ENCODE measurements around the gene GREB1.

DNA sequence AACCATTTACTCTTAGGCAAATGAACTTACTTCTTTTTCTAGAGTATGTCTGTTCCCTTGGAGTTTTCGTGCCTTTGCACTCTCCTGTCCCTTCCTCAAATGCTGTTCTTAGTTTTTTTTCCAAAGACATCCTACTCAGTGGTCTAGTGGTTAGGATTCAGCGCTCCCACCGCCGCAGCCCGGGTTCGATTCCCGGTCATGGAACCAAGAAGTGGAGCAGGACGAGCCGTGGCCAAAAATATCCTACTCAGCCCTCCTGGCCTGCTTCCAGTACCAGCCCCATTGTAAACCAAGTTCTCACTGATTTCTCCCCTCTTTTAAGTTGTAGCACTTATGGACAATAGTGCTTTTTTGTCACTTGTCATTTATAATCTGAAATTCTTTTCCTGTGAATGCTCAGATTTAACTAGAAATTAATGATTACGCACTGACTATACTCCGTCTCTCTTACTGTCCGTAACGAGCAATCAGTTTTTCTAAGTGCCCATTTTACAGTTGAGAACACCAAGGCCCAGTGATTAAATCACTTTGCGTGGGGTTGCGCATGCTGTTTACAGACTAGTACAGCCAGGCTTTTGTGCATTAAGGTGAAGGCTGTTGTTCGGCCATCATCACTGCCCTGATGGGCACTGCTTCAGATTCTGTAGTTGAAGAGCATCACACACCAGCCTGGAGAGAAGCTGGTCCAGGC, 17.9 kb downstream of the GREB1 start:
- TF ChIP-seq, protein P1, sequence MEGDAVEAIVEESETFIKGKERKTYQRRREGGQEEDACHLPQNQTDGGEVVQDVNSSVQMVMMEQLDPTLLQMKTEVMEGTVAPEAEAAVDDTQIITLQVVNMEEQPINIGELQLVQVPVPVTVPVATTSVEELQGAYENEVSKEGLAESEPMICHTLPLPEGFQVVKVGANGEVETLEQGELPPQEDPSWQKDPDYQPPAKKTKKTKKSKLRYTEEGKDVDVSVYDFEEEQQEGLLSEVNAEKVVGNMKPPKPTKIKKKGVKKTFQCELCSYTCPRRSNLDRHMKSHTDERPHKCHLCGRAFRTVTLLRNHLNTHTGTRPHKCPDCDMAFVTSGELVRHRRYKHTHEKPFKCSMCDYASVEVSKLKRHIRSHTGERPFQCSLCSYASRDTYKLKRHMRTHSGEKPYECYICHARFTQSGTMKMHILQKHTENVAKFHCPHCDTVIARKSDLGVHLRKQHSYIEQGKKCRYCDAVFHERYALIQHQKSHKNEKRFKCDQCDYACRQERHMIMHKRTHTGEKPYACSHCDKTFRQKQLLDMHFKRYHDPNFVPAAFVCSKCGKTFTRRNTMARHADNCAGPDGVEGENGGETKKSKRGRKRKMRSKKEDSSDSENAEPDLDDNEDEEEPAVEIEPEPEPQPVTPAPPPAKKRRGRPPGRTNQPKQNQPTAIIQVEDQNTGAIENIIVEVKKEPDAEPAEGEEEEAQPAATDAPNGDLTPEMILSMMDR (conservative IDR thresholded peaks at IDR 0.05; ENCODE audit: low read depth, low read length): no peak
- TF ChIP-seq POLR2A (IDR thresholded peaks at IDR 0.05; ENCODE audit: low read depth, low read length) (no peak), MAFK (IDR thresholded peaks at IDR 0.05; ENCODE audit: low read depth, low read length) (no peak), SMC3 (IDR thresholded peaks at IDR 0.05; ENCODE audit: low read depth, low read length) (no peak), MXI1 (IDR thresholded peaks at IDR 0.05; ENCODE audit: borderline replicate concordance, low read depth, low read length) (no peak), RCOR1 (IDR thresholded peaks at IDR 0.05; ENCODE audit: insufficient replicate concordance, low read length) (no peak), CHD1 (IDR thresholded peaks at IDR 0.05; ENCODE audit: low read depth, low read length) (no peak), RAD21 (IDR thresholded peaks at IDR 0.05; ENCODE audit: low read length) (no peak), RFX5 (IDR thresholded peaks at IDR 0.05; ENCODE audit: low read depth, low read length) (no peak), NFE2L2 (IDR thresholded peaks at IDR 0.05; ENCODE audit: low read depth, low read length) (no peak)
- TF ChIP-seq, protein P2, sequence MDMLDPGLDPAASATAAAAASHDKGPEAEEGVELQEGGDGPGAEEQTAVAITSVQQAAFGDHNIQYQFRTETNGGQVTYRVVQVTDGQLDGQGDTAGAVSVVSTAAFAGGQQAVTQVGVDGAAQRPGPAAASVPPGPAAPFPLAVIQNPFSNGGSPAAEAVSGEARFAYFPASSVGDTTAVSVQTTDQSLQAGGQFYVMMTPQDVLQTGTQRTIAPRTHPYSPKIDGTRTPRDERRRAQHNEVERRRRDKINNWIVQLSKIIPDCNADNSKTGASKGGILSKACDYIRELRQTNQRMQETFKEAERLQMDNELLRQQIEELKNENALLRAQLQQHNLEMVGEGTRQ (IDR thresholded peaks at IDR 0.05; ENCODE audit: low read depth, low read length): no peak
- TF ChIP-seq, protein P3, sequence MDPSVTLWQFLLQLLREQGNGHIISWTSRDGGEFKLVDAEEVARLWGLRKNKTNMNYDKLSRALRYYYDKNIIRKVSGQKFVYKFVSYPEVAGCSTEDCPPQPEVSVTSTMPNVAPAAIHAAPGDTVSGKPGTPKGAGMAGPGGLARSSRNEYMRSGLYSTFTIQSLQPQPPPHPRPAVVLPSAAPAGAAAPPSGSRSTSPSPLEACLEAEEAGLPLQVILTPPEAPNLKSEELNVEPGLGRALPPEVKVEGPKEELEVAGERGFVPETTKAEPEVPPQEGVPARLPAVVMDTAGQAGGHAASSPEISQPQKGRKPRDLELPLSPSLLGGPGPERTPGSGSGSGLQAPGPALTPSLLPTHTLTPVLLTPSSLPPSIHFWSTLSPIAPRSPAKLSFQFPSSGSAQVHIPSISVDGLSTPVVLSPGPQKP (IDR thresholded peaks at IDR 0.05; ENCODE audit: borderline replicate concordance, low read depth, low read length): no peak

Data from IMR-90 (cell line).